ENCODE results near the gene BBS9. TPM values are rescaled to one million over a fixed set of nuclear protein-coding genes. Genes with fewer than 3 reads are reported as not detected.
"Not testable (repeated sequence)": the region's sequence is repeated elsewhere in the genome, so short reads cannot be mapped to it uniquely, and the experiment has no call there.

The BBS9 gene
- total RNA-seq, 1 experiment from 2014 or later: 9.1 TPM

DNA sequence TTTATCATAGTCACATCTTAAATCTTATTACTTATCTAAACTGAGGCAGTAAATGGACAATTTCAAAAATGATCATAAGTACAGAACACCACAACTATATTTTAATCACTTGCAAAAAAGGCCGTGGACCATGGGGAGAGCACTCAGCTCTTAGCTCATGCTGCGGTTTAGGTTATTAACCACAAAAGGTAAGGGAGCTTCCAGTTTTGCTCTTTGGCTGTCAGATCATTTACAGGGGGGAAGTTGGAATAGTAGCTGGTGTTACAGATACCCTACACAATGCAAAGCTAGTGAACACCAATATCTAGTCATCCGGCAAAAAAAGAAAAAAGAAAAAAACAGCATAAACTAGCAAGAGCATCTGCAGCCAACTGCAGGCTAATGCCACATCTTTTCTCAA, 147.0 kb downstream of the BBS9 start:
- no peak for DNase-seq (ENCODE audit: low read depth)

DNA sequence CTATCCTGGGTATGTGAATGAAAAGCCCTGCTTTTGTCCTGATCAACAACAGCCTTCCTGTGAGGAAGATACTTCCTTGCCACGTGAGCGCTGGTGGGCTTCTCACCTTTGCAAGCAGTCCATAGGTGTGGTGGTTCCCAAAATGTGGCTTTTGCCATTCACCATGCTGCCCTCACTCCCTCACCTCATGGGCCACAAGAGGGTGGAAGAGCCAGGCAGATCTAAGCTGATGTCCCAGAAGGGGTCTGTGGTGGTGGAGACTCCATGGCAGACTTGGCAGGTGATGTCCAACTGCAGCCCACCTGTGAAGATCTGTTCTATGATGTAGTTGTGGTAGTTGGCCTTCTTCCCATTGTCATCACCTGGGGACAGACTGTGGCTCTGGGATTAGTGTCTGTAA, 147.4 kb downstream of the BBS9 start:
- no peak for DNase-seq (ENCODE audit: low read depth)

DNA sequence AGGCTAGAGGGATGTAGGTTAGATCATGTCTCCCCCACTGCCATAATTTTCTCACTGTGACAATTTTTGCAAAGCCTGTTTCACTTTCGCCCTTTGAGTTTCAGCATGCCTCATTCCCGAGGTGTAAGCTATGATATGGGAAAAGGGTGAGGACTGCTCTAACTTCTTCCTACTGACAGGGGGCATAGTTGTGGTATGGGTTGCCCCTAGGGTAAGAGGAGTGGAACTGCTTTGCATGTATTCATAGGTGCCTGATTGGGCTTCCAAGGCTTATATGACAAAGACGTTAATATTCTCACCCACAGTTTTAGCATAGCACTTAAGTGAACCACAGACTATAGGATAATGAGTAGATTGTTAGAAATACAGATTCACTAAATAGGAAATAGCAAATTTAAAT, 148.7 kb downstream of the BBS9 start:
- DNase-seq (ENCODE audit: low read depth): no peak

DNA sequence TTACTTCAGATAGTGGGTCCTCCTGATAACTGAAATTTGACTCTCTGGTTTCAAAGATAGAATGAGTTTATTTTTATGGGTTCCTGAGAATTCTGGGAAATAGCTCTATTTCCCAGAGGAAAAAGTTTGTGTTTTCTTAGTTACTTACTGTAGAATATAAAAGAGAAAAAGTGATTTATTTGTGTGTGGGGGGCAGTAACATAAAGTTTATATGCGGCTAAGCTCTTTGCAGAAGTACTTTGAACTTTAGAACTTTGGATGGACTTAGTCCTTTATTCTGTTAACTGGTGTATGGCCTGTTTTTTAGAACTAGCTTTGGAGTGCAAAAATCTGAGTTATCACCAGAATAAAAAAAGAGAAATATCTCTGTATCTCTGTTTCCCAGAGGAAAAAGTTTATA, 157.1 kb downstream of the BBS9 start:
- no peak for DNase-seq (ENCODE audit: low read depth)

DNA sequence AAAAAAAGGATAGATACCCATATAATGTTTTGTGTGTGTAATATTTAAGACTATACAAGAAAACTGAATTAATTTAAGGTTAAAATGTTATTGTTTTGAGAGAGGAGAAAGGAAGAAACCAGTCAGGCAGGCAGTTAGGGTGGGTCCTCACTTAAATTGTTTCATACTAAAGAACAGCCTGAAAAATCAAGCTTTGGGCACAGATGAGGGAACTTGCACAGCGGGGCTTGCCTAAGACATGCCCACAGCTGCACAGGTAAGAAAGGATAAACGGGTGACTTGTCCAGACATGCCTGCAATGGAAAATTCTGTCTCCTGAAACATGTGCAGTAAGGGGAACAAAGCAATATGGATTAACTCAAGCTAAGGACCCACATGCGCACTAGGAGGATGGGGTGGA, 158.4 kb downstream of the BBS9 start:
- no peak for DNase-seq (ENCODE audit: low read depth)

DNA sequence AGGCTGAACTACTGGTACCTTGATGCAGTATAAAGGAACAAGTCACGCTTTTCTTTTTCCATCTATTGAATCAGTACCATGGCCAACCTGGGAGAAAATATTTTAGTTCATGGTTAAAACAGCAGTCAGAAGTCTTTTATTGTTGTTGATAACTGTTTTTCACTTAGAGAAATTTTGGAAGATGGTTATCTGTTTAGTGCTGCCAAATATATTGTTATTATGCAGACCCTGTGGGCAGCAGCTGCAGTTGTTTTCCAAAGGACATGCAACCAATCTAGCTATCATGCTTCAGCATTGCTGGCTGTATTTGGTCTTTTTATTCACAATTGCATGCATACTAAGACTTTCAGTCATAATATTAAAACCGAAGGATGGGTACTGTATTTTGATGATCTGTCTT, 169.5 kb downstream of the BBS9 start:
- no peak for DNase-seq (ENCODE audit: low read depth)

DNA sequence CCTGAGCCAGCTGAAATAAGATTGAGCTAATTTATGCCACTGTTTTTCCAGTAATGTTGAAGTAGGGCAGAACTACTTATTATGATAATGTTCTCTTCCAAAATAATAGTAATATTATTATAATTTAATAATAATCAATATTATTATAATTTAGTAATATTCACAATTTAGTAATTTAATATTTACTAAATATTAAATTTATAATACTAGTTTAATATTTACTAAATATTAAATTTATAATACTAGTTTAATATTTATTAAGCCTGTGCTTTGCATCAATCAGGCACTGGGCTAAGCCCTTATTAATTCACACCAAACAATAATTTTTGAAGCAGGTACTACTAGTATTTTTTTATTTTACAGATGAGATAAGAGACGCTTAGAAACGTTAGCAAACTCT, 170.1 kb downstream of the BBS9 start:
- DNase-seq (ENCODE audit: low read depth): no peak

DNA sequence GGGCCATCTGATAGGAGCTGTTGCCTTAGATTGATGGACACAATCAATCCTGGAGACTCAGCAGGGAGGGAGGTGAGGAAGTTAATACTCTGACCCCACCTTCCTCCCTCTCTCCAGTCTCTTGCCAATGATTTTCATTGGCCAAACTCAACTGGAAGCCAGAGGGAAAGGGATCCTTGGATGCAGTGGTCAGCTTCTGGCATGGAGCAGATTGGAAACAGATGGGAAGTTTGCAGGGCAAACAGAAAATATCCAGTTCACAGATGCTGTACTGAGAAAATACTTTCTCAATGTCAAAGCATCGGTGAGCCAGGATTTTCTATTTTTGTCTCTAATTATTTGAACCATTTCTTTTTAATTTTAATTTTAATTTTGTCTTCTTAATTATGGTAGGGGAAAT, 170.8 kb downstream of the BBS9 start:
- no peak for DNase-seq (ENCODE audit: low read depth)

DNA sequence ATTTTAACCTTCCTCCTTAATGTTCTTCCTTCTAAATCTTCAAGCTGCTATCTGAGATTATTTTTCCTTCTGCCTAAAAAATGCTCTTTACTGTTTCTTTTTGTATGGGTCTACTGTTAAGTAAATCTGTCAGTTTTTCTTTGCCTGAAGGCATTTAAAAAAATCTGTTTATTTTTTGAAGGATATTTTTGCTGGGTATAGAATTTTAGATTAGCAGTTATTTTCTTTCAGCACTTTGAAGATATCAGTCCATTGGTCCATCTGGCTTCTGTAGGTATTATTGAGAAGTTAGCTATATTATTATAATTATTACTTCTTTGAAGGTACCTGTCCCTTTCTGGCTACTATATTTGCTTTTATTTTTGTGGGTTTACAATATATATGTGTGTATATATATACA, 171.4 kb downstream of the BBS9 start:
- DNase-seq (ENCODE audit: low read depth): no peak

DNA sequence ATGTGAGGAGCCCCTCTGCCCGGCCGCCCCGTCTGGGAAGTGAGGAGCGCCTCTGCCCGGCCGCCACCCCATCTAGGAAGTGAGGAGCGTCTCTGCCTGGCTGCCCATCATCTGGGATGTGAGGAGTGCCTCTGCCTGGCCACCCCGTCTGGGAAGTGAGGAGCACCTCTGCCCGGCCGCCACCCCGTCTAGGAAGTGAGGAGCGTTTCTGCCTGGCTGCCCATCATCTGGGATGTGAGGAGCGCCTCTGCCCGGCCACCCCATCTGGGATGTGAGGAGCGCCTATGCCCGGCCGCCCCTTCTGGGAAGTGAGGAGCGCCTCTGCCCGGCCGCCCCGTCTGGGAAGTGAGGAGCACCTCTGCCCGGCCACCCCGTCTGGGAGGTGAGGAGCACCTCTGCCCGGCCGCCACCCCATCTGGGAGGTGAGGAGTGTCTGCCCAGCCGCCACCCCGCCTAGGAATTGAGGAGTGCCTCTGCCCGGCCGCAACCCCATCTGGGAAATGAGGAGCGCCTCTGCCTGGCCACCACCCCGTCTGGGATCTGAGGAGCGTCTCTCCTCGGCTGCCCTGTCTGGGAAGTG, 174.7 kb downstream of the BBS9 start:
- not testable (repeated sequence) for DNase-seq (ENCODE audit: low read depth)

DNA sequence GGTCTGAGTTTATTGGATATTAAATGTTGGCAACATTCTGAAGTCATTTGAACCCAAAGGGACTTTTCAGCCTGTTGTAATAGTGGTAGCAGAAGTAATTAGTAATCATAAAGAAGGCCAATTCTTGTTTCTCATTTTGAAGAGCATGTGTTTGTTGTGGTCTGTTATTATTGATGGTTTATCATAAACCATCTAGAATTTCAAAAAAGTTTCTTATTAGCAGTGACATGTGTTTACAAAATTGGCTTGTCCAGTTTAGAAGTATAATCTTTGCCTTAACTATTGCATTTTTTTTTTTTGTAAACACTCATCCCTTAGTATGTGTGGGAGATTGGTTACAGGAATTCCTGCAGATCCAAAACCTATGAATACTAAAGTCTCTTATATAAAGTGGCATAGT, 177.8 kb downstream of the BBS9 start:
- no peak for DNase-seq (ENCODE audit: low read depth)

DNA sequence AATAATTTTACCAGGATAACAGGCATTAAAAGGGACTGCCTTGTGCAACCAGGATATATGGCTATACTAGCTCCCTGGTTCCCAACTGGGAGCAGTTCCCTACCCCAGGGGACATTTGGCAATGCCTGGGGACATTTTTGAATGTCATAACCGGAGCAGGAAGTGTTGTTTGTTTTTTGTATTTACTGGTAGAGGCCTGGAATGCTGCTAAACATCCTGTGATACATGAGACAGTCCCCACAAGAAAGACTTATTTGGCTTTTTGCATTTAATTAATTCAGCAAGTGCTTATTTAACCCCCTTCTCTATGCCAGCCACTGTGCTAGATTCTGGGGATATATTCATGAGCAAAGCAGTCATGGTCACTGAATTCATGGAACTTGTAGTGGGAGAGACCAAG, 181.2 kb downstream of the BBS9 start:
- DNase-seq (ENCODE audit: low read depth): no peak

DNA sequence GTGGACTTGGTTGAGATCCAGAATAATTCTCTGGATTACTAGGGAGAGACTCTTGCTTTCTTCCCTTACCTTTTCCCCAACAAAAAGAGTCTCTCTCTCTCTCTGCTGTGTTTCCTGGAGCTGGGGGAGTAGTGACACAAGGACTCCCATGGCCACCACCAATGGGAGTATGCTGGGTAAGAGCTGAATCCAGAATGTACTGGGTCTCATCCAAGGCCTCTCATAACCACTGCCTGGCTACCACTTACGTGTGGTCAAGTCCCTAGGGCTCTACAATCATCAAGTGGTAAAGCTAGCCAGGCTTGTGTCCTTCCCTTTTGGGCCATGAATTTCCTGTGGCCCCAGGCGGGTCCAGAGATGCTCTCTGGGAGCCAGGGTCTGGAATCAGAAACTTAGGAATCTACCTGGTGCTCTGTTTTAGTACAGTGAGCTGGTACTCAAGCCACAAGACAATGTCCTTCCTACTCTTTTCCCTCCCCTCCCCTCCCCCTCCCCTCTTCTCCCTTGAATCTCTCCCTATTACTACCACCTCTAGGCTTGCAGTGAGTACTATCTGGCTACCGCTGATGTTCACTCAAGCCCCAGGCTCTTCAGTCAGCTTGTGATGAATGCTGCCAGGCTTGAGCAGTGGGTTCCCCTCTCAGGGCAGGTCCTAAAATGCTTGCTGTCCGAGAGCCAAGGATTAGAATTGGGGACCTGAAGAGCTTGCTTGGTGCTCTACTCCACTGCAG, 196.6 kb downstream of the BBS9 start:
- no peak for DNase-seq (ENCODE audit: low read depth)

DNA sequence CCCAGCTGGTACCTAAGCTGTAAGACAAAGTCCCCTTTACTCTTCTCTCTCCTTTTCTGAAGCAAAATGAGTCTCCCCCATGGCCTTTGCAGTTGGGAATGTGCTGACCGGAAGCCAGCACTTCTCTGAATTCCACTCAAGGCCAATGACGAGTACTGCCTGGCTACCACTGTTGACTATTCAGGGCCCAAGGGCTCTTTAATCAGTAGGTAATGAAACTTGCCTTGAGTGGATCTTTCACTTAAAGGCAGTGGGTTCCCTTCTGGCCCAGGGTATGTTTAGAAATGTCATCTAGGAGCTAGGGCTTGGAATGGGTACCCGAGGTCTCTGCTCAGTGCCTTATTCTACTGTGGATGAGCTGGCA, 197.1 kb downstream of the BBS9 start:
- no peak for DNase-seq (ENCODE audit: low read depth)

DNA sequence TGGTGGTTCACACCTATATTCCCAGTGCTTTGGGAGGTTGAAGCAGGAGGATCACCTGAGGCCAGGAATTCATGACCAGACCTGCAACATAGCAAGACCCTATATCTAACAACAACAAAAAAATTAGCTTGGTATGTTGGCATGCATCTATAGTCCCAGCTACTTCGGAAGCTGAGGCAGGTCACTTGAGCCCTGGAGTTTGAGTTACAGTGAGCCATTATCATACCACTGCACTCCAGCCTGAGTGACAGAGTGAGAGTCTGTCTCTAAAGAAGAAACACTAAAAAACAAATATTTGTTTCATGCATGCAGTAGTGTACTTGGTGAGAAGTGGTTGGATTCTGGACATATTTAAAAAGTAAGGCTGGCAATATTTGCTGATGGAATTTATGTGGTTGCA, 198.1 kb downstream of the BBS9 start:
- DNase-seq (ENCODE audit: low read depth): no peak

DNA sequence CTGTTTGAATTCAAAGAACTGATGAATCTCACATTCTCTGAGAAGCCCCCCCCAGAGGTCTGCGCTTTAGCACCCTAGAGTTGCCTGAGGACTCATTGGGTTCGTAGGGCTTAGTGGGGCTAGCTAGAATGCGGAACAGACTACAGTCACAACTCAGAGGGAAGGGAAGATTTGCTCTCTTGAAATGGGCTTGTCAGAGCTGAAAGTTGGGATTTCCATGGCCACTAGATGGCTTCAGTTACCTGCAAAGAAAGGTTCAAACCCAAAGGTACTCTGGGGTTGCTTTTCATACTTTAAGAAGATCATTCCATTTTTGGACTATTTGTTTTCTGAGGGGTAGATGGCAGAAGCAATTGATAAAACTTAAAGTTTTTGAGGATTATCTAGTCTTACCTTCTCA, 205.0 kb downstream of the BBS9 start:
- peak; percentile 41 for DNase-seq (ENCODE audit: low read depth)

DNA sequence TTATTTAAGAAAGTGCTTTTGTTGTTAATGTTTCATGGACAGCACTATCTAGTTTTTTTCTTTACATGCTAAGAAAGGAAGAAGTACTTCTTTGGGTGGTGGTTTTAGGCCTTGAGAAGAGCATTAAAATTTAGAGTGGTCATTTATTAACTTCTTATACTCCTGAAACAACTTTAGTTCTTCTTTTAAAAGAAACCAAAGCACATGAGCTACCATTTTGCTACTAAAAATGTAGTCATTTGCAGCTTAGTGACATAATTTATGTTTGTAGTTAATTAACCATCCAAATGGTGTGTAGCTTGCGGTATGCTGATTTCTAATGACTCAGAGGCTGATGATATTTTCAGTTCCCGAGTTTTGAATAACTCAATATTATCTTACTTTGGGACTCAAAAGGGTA, 207.5 kb downstream of the BBS9 start:
- no peak for DNase-seq (ENCODE audit: low read depth)

DNA sequence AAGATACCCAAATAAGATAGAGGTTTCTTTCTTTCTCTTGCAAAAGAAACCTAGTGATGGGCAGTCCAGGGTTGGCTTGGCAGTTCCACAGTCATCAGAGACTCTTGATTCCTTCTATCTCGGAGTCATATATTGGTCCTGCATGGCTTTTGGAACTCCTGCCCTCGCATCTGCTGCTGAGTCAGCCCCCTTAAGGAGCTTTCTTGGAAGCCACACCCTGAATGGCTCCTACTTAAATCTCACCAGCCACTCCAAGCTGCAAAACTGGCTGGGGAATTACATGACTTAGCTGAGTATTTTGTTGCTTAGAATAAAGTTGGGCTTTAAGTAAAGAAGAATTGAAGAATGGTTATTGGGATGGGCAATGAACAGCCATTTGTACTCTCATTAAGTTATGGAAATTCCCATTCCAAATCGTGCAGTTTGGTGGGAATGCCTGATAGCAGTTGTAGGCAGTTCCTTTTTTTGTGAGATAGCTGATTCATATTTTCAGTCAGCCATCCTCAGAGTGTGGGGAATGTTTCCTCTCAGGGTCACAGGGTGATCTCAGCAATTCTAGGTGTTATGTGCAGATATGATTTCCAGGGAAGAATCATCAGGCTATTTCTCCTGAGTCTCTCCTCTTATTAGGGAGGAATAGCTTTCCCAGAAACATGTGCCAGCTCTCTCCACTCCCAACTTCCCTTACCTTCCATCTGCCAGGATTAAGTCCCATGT, 209.9 kb downstream of the BBS9 start:
- no peak for DNase-seq (ENCODE audit: low read depth)

DNA sequence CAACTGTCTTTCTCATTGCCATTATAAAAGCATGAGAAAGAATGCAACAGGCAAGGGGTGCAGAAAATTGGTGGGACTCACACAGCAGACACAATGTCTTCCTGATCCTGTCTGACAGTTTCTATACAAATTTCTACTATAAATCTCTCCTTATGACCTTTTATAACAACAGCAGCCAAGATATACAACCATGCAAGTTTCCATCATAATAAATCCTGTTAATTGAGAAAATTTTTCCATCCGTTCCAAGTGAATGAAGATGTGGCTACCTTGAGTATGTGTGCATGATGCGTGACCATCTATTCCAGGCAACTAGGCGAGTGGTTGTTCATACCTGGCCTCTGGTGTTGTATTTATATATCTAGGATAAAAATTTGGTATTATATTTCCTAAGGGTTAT, 216.7 kb downstream of the BBS9 start:
- DNase-seq (ENCODE audit: low read depth): no peak

DNA sequence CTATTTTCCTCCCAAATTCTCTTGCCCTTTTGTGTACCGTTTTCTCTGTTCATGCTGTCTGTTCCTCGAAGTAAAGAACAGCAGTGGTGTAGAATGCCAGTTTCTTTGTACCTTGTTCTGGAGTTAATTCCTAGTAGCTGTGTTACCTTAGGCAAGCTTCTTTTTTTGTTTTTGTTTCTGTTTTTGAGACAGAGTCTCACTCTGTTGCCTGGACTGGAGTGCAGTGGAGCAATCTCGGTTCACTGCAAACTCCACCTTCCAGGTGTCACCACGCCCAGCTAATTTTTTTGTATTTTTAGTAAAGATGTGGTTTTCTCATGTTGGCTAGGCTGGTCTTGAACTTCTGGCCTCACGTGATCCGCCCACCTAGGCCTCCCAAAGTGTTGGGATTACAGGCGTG, 221.2 kb downstream of the BBS9 start:
- DNase-seq (ENCODE audit: low read depth): no peak

DNA sequence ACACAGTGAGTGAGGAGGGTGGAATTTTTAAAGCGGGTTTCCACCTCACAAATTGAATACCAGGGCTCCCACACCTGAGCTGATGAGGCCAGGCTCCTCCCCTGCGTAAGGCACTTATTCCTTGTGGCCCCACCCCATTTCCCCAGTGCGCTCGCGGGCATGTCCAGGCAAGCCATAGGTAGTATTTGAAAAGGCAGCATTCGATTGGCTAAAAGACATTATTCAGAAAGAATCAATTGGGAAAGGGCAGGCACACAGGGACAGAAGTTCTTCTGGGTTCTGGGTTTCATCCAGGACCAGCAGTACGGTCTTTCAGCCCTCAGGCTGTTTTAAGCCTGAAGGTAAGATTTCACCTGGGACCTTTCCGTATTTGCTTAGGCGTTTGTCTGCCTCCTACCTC, 222.3 kb downstream of the BBS9 start:
- no peak for DNase-seq (ENCODE audit: low read depth)

DNA sequence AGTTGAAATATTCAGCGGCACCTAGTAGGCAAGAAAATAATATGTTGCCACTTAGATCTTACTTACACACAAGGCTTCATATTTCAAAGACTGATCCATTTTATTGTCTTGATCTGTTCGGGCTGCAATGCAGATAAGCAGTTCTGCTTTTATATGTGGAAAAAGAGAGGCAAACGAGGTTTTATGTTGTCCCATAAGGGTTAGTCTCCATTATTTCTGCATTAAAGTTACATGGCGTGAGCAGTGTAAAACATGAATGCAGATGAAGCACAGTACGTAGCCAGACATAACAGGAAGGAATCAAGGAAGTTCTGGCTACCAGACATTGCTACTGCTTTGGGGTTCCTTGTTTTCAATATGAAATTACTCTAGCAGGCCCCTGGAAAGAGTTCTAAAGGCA, 224.8 kb downstream of the BBS9 start:
- no peak for DNase-seq (ENCODE audit: low read depth)

DNA sequence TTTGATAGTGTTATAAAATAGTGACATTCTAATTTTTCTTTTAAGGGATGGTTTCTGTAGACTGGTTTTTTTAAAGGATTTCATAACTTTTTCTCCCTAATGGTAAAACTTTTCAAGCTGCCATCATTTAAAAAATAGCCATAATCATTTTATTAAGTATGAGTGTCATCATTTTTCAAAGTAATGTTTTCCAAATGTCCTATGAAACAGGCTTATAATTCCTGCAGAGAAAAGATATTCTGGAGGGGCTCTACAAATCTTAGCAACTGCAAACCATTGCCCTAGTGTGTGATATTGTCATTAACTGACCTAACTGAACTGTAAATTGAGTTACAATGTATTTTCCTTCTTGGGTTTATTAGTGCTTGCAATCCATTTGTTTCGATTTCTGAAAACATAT, 226.0 kb downstream of the BBS9 start:
- DNase-seq (ENCODE audit: low read depth): no peak

DNA sequence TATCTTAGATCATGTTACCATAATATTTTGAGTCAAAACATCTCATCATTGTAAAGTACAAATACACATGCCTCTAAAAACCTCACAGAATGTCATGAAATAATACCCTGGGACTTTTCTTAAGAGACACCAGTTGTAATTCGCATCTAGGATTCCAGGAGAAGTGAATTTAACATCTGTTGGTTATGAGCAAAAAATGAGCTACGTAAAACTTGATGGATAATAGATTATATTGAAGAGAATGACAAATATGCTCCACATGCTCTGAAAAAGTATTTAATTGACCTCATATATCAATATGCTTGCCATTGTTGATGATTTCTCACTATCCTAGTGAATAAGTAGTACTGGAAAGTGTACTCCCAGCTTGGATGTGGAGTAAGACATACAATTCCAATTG, 227.0 kb downstream of the BBS9 start:
- DNase-seq (ENCODE audit: low read depth): no peak

All from M059J (cell line).